A673 (cell line): ENCODE data around the gene HSPB8.

Experiments
- CTCF ChIP-seq: fragments of 300-800, 200-600 bp; sonication (generic); conservative IDR thresholded peaks from 2 replicates; pipeline ENCODE4 v1.5.1; 2017; ENCODE audit warnings: low read depth, mild to moderate bottlenecking, antibody characterized with exemption, low read length, moderate library complexity, mixed read lengths
- EZH2 ChIP-seq: fragments of 200-600 bp; sonication (generic); IDR thresholded peaks from 2 replicates; pipeline ENCODE4 v1.6.1; 2017; ENCODE audit warnings: borderline replicate concordance, low read depth, mild to moderate bottlenecking, mixed read lengths, antibody characterized with exemption, low read length; ENCODE audit not compliant: poor library complexity, severe bottlenecking

DNA sequence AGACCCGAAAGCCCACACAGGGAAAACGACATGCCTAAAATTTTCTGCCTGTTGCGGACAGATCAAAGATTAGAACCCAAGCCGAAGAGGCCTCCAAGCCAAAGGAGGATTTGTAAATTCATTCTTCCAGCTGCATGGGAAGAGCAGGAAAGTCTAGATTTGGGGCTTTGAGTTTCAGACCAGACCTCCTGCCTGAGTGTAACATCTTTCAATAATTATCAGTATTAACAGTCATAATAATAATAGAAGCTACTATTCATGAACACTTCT lies 1.7 kb upstream of the HSPB8 start:
- no peak for TF ChIP-seq CTCF
- no peak for TF ChIP-seq EZH2
